Kidney epithelial cell (primary cell): ENCODE data around the gene ROR2. TPM values are rescaled to one million over a fixed set of nuclear protein-coding genes. Genes with fewer than 3 reads are reported as not detected.

ENCODE experiments used
- DNase-seq: peaks from one replicate; pipeline ENCODE4 v3.0.0-alpha.2; 2010; ENCODE audit warnings: low read depth
- H3K27me3 ChIP-seq: 2 replicates; pipeline ENCODE4 v1.6.0; 2011; ENCODE audit warnings: low read length; ENCODE audit not compliant: control insufficient read depth, insufficient read depth
- H3K36me3 ChIP-seq: 2 replicates; pipeline ENCODE4 v1.5.1; 2011; ENCODE audit warnings: low read length; ENCODE audit not compliant: control insufficient read depth, insufficient read depth
- H3K4me3 ChIP-seq: 2 replicates; pipeline ENCODE4 v1.5.1; 2011; ENCODE audit warnings: low read depth, mild to moderate bottlenecking, control low read depth, low read length
- CTCF ChIP-seq: IDR thresholded peaks from 2 replicates; pipeline ENCODE4 v1.5.1; 2011; ENCODE audit warnings: mild to moderate bottlenecking, moderate library complexity, low read length, control low read depth, inconsistent platforms; ENCODE audit not compliant: insufficient read depth, poor library complexity, severe bottlenecking
- total RNA-seq: library from RNA; depleted of rRNA; stranded (reverse); fragments of >200 nt; gene quantifications from 2 replicates; pipeline ENCODE4 v1.2.3, GENCODE V29; 2015

Gene ROR2
- total RNA-seq, 1 donor from 2014 or later = 1.2 TPM

GRCh38 chr9:91781906-91782305, 168.1 kb downstream of the ROR2 start:
- DNase-seq = no peak
- TF ChIP-seq CTCF = no peak
- no peaks in the 10 kb centered on the region for H3K36me3 ChIP-seq
- H3K27me3 ChIP-seq = no peaks in the 10 kb centered on the region
- no peak overlapping the region for H3K4me3 ChIP-seq

- no peak for DNase-seq
- Histone ChIP-seq H3K27me3 (no peaks in the 10 kb centered on the region), H3K4me3 (no peak overlapping the region), H3K36me3 (no peaks in the 10 kb centered on the region)
- no peak for TF ChIP-seq CTCF
These were observed 168.9 kb downstream of the ROR2 start for GRCh38 chr9:91781116-91781515.

- Histone ChIP-seq H3K27me3 (no peaks in the 10 kb centered on the region), H3K4me3 (no peak overlapping the region), H3K36me3 (no peaks in the 10 kb centered on the region)
- TF ChIP-seq CTCF = no peak
- no peak for DNase-seq
These were observed 172.0 kb downstream of the ROR2 start for GRCh38 chr9:91778031-91778430.

- Histone ChIP-seq H3K27me3 (no peaks in the 10 kb centered on the region), H3K4me3 (no peak overlapping the region), H3K36me3 (no peaks in the 10 kb centered on the region)
- no peak for DNase-seq
- TF ChIP-seq CTCF = no peak
These were observed 172.7 kb downstream of the ROR2 start for GRCh38 chr9:91777292-91777830.

DNA sequence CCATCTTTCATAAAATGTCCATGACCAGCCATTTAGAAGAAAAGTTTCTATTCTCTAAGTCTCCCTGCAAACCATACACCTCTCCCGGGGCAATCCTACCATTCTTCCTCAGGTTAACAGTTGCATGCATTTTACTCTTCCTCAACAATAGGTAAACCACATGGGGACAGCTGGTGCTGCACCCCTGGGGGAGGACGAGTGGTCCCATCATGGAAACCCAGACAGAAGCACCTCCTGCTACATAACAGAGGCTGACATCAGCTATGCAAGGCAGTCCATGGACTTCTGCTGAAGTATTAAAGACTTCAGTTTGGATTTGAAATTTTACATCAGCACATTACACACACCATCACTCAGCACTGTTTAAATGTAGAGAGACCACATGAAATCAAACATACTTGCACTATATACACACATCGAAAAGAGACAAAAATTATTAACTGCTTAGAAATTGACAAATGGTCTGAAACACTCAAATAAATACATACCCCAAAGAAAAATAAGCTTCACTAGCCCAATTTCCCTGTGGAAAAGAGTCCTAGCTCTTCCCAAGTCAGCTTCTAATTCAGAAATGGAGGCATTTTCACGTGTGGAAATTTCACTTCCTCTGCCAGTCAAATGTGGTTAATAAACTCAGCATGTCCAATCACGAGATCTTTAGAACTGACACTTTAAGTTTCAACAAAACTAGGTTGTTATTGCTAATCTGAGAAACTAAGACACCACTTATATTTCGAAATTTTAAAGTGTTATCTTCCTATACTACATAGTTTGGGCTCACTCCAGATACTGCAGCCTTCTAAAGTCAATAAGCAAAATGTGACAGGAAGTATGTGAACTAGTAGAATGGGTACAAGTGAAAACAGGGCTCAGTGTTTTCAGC, 173.4 kb downstream of the ROR2 start:
- DNase-seq = no peak
- no peaks in the 10 kb centered on the region for H3K36me3 ChIP-seq
- no peak overlapping the region for H3K4me3 ChIP-seq

More for the DNA sequence above, 173.4 kb downstream of the ROR2 start:
- H3K27me3 ChIP-seq = no peaks in the 10 kb centered on the region
- no peak for TF ChIP-seq CTCF
